Measurements from ENCODE around the gene GABRR2.

GABRR2 gene

DNA sequence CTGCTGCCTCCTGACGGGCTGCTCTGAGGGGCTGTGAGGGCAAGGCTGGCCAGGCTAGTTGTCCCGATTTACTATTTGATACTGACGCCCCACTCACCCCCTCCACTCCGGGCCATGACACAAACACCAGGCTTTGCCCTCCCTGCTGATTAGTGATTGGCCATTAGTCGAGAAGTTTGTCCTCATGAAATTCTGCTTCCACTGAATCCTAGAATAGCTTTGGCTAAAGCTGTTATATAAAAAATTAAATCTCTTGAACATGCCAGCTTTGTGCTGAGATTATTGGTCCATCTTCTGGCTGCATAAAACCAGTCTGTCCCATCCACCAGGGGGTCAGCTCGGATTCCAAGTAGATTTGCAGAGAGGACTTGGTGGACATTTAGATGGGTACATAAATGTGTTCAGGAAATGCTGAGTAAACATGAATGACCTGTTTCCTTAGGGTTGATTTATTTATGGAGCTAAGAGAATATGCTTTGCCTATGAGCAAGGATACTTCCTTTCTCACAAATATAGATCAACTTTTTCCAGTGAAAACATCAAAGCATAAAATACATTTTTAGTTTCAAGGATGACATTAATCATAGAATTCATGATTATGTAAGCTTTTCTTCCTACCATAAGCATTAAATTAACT lies at the start of gene GABRR2:
GABRR2 (minus strand) TSS at position 51 of the 637 bp plus-strand sequence. CDS start 134 bp downstream, outside the sequence.
- TF ChIP-seq Cebpa-rat (IDR thresholded peaks at IDR 0.05): no peak
- Histone ChIP-seq H3K27ac (no peak within 1 kb of the TSS), H3K36me3 (no peaks in the 10 kb centered on the region)

DNA sequence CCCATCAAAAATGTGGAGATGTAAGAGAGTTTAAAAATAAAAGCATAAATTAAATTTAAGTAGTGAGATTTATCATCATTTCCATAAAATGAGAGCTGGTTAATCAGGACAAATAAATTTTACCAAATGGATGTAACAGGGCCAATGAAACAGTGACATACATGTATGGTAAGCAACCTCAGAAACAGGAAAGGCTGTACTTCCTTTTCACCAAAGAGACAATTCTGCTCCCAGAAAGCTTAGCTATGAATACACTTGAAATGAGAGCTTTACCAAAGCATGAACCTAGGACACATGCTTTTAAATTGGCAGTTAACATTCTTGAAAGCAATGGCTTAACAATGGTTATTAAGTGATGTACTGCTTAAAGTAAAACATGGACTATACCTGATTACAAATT lies 49.5 kb upstream of the GABRR2 start:
- H3K4me2 ChIP-seq: peak overlapping the region; percentile 47

More for the DNA sequence above, at the start of gene GABRR2:
- H3K4me1 ChIP-seq: 0 out of 2 replicates have a peak, but pooled peaks cover 10% of the 10 kb centered on the region
- no peak within 1 kb of the TSS for H3K9ac ChIP-seq
- no peak within 1 kb of the TSS for H3K4me3 ChIP-seq
- no peaks in the 10 kb centered on the region for H4K20me1 ChIP-seq
- no peaks in the 10 kb centered on the region for H3K9me3 ChIP-seq
- no peaks in the 10 kb centered on the region for H3K27me3 ChIP-seq
- H3K4me2 ChIP-seq: no peak within 1 kb of the TSS

DNA sequence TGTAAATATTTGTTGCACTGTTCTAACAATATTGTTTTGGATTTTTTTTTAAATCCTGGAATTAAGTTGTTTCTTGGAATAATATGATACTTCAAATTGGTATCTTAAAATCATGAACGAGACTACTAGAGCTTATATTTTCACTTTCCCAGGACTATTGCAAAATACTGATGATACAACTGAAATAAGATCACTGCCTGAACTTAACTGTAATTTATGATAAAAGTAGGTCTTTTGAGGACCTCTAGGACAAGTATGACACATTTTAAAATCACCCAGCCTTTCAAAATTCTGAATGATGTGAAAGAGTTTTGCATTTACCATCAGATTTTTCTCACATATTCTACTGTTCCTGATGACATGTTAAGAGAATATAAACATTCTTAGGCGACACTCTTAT lies 46.1 kb upstream of the GABRR2 start:
- H3K27me3 ChIP-seq: no peaks in the 10 kb centered on the region
- no peaks in the 10 kb centered on the region for H4K20me1 ChIP-seq
- no peak for TF ChIP-seq Cebpa-rat (IDR thresholded peaks at IDR 0.05)
- H3K9ac ChIP-seq: no peak overlapping the region
- H3K4me2 ChIP-seq: no peak overlapping the region
- no peak overlapping the region for H3K4me3 ChIP-seq
- peaks cover 60% of the 10 kb centered on the region for H3K4me1 ChIP-seq
- no peaks in the 10 kb centered on the region for H3K9me3 ChIP-seq
- no peak overlapping the region for H3K27ac ChIP-seq
- no peaks in the 10 kb centered on the region for H3K36me3 ChIP-seq

More for the DNA sequence above, 49.5 kb upstream of the GABRR2 start:
- Histone ChIP-seq H4K20me1 (no peaks in the 10 kb centered on the region), H3K4me1 (peaks cover 36% of the 10 kb centered on the region), H3K4me3 (no peak overlapping the region), H3K27me3 (no peaks in the 10 kb centered on the region), H3K36me3 (peaks cover 11% of the 10 kb centered on the region; the same call in 1 of the 2 replicates), H3K27ac (no peak overlapping the region), H3K9ac (no peak overlapping the region), H3K9me3 (no peaks in the 10 kb centered on the region)
- TF ChIP-seq Cebpa-rat (IDR thresholded peaks at IDR 0.05): no peak

DNA sequence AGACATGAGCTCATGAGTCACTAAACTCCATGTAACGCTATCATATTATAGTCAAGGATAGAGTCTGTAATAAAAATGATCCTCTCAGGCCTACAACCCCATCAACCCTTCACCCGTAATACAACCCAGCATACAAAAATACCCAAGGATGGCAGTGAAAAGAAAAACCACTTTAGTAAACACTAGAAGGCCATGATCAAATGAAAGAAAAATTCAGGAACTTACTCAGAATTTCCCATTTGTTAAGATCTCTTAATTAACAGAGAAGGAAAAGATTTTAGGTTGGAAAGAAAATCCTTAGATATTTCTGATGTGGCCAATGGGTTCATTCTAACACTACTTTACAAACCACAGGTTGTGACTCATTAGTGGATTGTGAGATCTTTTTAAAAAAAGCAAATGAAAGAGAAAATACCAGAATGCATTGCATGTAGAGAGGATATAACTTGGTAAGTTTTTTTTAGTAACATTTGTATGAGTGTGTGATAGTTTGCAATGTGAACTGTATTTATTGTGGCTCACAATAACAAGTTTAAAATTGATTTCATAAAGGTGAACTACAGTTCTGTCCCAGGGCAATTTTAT lies 45.4 kb upstream of the GABRR2 start:
- Histone ChIP-seq H3K9me3 (no peaks in the 10 kb centered on the region), H3K4me2 (no peak overlapping the region), H3K4me3 (no peak overlapping the region), H3K27ac (no peak overlapping the region), H4K20me1 (no peaks in the 10 kb centered on the region), H3K4me1 (peaks cover 60% of the 10 kb centered on the region), H3K36me3 (no peaks in the 10 kb centered on the region), H3K27me3 (no peaks in the 10 kb centered on the region), H3K9ac (no peak overlapping the region)
- no peak for TF ChIP-seq Cebpa-rat (IDR thresholded peaks at IDR 0.05)

DNA sequence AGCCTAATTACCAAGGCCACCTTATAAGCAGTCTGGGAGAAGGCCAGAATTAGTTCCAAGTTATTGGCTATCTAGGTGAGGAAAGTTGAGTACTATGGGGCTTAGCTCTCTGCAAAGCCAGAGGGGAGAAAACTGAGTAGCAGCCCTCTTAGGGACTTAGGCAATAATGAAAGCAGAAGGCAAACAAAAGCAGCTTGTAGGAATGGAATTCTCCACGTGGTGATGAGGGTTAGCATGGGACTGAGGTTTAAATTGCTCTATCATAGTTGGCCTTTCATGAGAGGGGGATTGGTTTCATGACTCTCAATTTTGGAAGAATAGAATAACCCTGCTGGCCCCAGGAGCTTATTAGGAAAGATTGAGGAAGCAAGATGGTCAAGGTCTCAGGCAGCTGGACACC lies 44.5 kb upstream of the GABRR2 start:
- peaks cover 60% of the 10 kb centered on the region for H3K4me1 ChIP-seq
- no peak for TF ChIP-seq Cebpa-rat (IDR thresholded peaks at IDR 0.05)
- H3K27ac ChIP-seq: peak overlapping the region; percentile 96
- peak overlapping the region; percentile 75 for H3K4me2 ChIP-seq
- no peaks in the 10 kb centered on the region for H3K27me3 ChIP-seq
- H3K4me3 ChIP-seq: no peak overlapping the region
- no peaks in the 10 kb centered on the region for H4K20me1 ChIP-seq
- no peak overlapping the region for H3K9ac ChIP-seq
- H3K9me3 ChIP-seq: no peaks in the 10 kb centered on the region
- H3K36me3 ChIP-seq: no peaks in the 10 kb centered on the region

DNA sequence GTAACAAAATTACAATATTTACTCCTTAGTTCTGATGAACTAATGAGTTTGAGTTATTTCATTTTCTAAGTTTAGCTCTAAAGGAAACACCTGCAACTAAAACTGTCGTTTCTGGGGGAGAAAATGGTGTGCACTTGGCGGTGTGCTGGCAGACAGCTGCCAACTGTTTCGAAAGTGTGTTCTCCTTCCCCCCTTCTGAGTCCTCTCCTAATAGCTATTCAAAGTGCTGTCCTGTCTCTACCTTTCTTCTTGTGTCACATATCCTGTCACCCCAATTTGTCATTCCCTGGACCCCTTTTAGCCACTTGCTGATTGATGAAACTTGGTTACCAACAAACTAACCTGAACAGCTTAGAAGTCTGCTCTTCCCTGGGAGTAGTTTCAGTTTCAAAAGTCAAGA lies 42.3 kb upstream of the GABRR2 start:
- peak overlapping the region; percentile 96 for H3K27ac ChIP-seq
- H4K20me1 ChIP-seq: no peaks in the 10 kb centered on the region
- H3K4me1 ChIP-seq: peaks cover 65% of the 10 kb centered on the region
- no peaks in the 10 kb centered on the region for H3K27me3 ChIP-seq
- peak overlapping the region; percentile 36 for H3K4me3 ChIP-seq
- no peaks in the 10 kb centered on the region for H3K9me3 ChIP-seq
- peak overlapping the region; percentile 75 for H3K4me2 ChIP-seq
- no peaks in the 10 kb centered on the region for H3K36me3 ChIP-seq
- TF ChIP-seq Cebpa-rat (IDR thresholded peaks at IDR 0.05): no peak
- H3K9ac ChIP-seq: peak overlapping the region; percentile 83

DNA sequence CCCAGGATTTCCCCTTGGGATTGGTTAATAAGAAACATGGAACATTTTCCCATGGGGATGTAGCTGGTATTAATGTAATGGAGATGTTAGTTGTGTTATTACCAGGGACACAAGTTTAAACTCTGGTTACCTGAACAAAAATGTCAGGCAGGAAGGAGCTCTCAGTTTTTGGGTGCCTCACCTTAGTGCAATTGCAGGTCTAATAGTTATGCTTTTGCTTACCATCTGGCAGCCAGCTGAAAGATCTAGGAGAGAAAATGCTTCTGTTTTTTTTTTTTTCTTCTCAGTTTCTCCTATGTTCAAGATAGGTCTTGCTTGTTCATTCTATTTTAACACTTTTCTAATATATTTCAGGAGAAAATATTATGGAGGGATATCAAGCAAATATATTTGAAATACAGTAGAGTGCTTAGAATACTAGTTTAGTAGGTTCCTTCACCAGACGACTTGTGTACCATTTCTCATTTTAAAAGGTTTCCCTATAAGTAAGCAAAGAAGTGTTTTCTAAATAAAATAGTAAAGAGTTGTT lies 41.6 kb upstream of the GABRR2 start:
- Histone ChIP-seq H3K4me2 (peak overlapping the region; percentile 75), H4K20me1 (no peaks in the 10 kb centered on the region), H3K4me1 (peaks cover 65% of the 10 kb centered on the region), H3K9me3 (no peaks in the 10 kb centered on the region), H3K36me3 (no peaks in the 10 kb centered on the region), H3K4me3 (peak overlapping the region; percentile 36; the same call in 1 of the 2 replicates), H3K27me3 (no peaks in the 10 kb centered on the region), H3K9ac (peak overlapping the region; percentile 83), H3K27ac (peak overlapping the region; percentile 96)
- TF ChIP-seq Cebpa-rat (IDR thresholded peaks at IDR 0.05): no peak

DNA sequence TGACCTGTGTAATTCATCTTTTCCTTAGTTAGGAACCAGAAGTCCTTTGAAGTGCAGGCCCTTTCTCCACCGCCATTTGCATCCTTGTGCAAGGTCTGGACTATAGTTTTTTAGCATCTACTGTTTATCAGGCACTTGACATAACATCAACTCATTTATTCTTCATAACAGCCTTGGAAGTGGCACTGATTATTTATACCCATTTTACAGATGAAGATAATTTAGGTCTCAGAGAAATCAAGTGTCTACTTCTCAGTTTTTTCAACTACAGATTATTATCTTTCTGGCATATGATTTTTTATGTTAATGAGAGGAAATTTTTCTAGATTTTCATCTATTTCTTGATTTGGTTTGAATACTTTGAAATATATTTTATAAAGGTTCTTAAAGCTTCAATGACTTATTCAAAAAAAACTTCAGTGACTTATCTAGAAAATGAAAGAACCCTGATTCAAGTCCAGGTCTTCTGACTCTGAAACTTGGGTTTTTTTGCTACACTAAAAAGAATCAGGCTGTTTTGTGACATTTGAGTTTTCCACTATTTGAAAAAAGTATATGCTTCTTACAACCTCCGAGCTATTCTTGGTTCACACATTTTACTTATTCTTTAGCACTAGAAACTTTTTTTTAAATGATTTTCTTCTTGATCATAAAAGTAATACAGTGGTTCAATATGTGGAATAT lies 40.6 kb upstream of the GABRR2 start:
- H3K9me3 ChIP-seq: no peaks in the 10 kb centered on the region
- peak overlapping the region; percentile 96 for H3K27ac ChIP-seq
- no peak for TF ChIP-seq Cebpa-rat (IDR thresholded peaks at IDR 0.05)
- no peaks in the 10 kb centered on the region for H3K36me3 ChIP-seq
- H3K9ac ChIP-seq: no peak overlapping the region
- H3K4me3 ChIP-seq: no peak overlapping the region
- H3K27me3 ChIP-seq: no peaks in the 10 kb centered on the region
- no peaks in the 10 kb centered on the region for H4K20me1 ChIP-seq
- H3K4me2 ChIP-seq: peak overlapping the region; percentile 78; the same call in 1 of the 2 replicates
- peaks cover 62% of the 10 kb centered on the region for H3K4me1 ChIP-seq

DNA sequence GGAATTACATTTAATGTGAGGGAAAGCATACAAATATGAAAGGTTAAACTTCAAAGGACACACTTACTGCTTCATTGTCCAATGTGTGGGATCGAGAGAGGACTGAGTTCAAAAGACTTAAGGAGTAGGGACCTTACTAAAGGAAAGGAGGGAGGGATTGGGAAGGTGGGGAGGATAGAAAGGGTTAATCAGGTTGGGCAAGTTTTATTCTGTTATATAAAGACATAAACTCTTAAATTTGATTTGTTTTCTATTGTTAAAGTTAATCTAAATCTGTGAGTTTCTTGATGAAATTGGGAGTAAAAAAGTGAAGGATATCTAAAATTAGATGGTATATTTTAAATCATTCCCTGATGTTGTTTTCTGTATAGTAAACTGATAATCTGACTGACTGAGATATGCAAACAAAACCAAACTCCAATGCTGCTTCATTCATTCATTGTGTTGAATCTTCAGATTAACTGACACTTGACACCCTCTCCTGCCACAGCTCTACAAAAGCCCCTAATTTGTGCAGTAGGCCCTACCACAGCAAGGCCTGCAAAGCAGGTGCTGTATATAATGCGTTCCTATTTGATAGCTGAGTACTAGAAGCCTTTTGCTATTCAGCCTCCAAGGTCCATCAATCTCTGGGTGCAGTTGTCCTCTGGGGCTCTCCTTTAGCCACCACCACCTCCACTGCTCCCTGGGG lies 38.7 kb upstream of the GABRR2 start:
- Histone ChIP-seq H3K36me3 (no peaks in the 10 kb centered on the region), H3K27me3 (no peaks in the 10 kb centered on the region), H3K9ac (peak overlapping the region; percentile 97), H4K20me1 (peaks cover 5% of the 10 kb centered on the region; the same call in 1 of the 2 replicates), H3K9me3 (no peaks in the 10 kb centered on the region), H3K27ac (peak overlapping the region; percentile 98), H3K4me1 (peaks cover 56% of the 10 kb centered on the region), H3K4me2 (peak overlapping the region; percentile 78), H3K4me3 (peak overlapping the region; percentile 79)
- TF ChIP-seq Cebpa-rat (IDR thresholded peaks at IDR 0.05): no peak

All from BLaER1 (cell line).